IPS-NIHi7 (cell line): ENCODE measurements around the gene MS4A8.
"Not testable (repeated sequence)": the region's sequence is repeated elsewhere in the genome, so short reads cannot be mapped to it uniquely, and the experiment has no call there.

Source experiments
- DNase-seq: peaks from one replicate; pipeline ENCODE4 v3.0.0; 2012; ENCODE audit warnings: mixed read lengths; ENCODE audit errors: extremely low spot score

The MS4A8 gene, protein sequence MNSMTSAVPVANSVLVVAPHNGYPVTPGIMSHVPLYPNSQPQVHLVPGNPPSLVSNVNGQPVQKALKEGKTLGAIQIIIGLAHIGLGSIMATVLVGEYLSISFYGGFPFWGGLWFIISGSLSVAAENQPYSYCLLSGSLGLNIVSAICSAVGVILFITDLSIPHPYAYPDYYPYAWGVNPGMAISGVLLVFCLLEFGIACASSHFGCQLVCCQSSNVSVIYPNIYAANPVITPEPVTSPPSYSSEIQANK

DNA sequence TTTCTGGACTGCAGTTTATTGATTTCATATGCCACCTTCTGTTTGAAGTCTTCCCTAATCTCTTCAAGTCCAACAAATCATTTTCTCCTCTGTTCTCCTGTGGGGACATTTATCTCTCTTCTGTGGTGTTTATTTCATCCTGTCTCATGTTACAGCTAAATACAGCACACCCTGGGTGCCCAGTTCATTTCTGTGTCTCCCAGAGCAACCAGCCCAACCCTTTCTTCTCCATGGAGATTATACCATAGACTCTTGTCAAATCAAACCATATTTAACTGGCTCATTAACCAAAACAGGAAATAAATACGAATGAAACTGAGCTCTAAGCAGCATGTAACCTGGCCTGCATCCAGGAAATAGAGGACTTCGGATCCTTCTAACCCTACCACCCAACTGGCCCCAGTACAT lies at the start of gene MS4A8:
Gene MS4A8, plus strand, starts transcription at position 329 of the 408 bp plus-strand sequence. CDS start 1,249 bp downstream, outside the sequence.
- no peak for DNase-seq

DNA sequence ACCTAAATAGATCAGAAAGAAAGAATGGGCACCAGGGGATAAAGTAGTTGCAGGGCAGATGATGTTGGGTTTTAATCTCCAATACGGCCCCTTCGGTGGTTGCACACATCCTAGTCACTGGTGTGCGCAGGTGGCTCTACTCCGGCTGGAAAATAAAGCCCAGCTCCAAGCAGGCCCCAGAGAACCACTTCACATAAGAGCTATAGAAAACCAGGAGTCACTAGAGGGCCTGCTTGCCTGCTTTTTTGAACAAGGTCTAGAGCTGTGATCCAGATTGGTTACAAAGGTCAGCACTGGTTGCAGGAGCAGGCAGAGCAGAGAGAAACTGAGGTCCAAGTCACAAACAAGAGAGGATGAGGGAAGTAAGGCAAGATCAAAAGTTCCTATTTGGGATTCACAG lies 41.5 kb upstream of the MS4A8 start:
- DNase-seq: peak; percentile 21

DNA sequence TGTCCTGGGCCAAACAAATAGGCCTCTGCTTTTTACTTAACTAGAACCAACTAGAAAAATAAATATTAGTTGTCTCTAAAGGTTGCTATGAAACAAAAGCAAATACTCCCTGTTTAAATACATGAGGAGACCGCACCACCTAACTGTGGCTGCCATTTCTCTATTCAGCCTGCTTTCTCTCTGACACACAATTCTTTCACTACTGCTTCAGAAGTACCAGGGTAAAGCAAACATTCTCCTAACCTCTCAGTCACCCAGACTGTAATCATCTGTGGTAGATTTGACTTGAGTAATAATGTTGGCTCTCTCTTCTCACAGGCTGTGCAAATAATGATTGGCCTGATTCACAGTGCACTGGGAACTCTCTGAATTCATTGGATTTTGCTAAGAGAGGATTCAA lies 41.0 kb upstream of the MS4A8 start:
- no peak for DNase-seq

DNA sequence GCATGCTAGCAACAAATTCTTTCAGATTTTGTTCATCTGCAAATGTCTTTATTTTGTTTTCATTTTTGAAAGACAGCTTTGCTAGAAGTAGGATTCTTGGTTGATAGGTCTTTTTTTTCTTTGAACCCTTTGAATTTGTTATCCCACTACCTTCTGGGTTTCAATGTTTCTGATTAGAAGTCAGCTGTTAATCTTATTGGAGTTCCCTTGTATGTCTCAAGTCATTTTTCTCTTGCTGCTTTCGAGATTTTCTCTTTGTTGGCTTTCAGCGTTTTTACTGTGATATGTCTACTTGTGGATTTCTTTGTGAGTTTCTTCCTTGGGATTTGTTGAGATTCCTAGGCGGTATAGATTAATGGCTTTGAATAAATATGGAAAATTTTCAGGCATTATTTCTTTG lies 27.2 kb upstream of the MS4A8 start:
- DNase-seq: no peak

DNA sequence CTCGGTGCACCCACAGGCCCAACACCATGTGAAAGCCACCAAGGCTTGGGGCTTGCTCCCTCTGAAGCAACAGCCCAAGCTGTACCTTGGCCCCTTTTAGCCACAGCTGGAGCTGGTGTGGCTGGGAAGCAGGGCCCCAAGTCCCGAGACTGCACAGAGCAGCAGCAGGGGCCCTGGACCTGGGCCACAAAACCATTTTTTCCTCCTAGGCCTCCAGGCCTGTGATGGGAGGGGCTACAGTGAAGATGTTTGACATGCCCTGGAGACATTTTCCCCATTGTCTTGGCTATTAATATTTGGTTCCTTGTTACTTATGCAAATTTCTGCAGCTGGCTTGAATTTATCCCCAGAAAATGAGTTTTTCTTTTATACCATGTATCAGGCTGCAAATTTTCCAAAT lies 21.2 kb upstream of the MS4A8 start:
- not testable (repeated sequence) for DNase-seq

DNA sequence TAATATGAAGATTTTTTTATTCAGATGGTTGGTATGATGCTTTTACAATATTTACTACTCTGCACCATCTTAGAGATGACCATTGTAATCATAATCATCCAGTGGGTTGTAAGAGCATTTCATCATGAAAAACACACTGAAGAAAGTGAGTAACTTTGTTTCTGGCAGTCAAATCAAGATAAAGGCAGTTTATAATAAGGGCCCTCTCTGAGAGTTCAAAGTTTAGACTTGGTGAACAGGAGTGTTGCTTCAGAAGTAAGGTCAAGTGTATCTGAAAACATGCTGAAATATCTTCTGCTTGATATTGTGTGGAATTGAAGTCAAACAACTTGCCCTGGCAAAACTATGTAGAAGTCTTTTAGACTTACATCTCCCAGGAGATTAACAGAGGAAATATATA lies 19.5 kb upstream of the MS4A8 start:
- DNase-seq: no peak

DNA sequence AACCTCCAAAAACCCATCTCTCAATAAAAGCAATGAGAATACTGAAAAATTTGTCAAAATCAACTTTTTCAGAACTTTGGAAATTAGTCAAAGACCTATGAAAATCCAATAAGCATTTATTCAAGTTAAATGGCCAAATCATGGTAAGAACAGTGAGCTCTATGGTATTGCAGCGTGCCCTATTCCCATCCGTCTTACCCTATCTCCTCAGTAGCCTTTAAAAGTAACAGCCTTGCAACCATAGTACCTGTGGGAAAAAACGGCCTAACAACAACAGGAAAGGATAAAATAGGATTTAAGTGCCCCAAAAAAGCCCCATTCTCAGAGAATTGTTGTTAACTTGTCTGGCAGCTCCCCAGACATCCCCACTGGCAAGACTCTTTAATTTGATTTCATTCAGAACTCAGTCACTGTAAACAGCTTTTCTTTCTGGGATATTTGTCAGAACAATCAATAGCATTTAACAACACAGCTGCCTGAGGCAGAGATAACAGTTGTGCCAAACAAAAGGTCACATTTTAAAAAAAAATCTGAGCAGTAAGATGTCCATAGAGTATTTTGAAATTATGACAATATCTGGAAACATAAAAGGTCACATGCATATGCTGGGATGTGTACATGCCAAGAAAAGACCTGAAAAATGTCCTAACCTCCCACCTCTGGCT lies 18.8 kb upstream of the MS4A8 start:
- DNase-seq: no peak

DNA sequence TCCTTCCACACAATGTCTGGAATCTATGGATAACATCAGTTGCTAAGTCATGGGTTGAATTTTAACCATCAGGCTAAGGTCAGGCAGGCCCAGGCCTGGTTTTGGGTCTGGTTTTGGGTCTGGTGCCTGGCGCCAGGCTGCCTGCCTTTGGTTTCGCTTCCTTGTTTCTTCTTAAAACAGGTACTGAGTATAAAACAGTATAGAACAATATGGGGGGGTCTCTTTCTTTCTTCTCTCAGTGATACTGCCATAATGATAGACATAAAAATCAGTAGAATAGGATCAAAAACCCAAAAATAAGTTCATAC lies 14.9 kb upstream of the MS4A8 start:
- not testable (repeated sequence) for DNase-seq

DNA sequence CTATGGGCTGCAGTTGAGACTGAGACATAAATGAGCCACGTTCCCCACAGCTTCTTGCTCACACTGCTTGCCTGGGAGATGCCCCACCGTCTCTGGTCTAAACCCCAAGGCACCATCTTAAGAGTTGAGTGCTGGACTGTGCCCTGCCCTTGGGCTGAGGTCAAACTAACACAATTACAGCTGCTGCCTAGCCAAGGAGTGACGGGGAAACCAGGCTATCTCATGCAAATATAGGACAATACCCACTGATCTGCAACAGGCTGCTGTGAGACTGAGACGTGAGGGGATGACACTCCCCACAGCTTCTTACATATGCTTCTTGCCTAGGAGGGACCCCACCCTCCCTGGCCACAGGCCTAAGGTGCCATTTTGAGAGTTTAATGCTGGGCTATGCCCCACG lies 7.8 kb upstream of the MS4A8 start:
- DNase-seq: no peak

DNA sequence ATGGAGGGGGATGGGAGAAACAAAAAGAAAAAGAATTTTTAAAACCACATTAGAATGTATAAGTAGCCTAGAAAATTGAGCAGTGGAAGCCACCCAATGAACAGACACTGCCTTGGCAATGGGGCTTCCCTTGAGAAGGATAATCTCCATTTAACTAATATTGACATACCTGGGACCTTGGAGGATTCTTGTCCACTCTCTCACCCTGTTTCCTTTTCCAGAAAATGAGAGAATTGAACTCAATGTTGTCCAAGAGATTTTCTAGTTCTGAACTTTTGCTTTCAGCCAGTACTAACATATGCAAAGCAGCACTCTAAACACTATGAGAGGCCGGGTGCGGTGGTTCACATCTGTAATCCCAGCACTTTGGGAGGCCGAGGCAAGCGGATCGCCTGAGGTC lies 524 bp downstream of the MS4A8 start:
- DNase-seq: no peak

DNA sequence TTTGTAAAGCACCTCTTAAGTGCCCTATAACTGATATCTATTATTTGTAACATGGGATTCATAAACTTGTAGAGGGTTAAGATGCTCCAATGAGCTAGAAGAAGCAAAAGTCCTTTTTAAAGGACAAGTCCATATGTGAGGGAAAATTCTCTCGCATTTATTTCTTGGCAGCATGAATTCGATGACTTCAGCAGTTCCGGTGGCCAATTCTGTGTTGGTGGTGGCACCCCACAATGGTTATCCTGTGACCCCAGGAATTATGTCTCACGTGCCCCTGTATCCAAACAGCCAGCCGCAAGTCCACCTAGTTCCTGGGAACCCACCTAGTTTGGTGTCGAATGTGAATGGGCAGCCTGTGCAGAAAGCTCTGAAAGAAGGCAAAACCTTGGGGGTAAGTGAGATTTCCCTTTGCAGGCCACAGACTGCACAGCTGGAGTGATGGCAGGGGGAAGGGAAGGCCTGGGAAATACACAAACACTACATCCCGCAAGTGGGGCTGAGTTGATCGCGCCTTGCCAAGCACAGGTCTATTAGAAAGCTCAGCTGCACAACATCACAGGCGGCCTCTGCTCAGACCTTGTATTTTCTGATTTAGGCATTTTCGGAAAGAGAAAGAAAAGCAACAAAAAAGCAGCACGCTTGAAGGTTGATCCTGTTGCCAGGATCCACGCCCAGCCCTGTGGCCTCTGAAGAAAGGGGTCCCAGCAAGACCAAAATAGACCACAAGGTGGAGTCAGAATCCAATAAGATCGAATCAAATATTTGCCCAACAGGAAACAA lies 1.5 kb downstream of the MS4A8 start:
- DNase-seq: peak; percentile 76

DNA sequence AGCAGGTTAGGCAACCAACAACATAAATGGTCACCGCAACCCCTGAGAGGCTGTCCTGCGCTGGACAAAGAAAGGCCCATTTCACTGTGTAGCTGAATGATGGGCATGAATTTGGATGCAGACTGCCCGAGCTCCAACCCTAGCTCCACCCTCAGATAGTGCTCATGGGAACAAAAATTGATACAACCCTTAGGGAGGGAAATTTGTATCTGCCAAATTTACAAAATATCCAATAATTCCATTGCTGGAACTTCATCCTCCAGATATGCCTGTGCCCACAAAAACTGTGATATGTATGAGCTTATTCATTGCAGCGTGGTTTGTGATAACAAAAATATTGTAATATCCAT lies 2.0 kb downstream of the MS4A8 start:
- no peak for DNase-seq

DNA sequence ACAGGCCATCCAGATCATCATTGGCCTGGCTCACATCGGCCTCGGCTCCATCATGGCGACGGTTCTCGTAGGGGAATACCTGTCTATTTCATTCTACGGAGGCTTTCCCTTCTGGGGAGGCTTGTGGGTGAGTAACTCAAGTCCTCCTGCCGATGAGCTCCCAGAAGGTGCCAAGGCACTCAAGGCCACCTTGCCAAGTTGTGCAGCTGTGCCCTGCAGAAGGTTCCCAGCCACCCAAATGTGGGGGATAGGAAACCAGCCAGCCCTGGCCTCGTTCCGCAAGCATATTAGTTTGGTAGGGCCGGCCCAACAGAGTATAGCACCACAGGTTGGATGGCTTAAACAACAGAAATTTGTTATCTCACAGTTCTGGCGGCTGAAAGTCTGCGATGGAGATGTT lies 4.0 kb downstream of the MS4A8 start:
- DNase-seq: no peak

DNA sequence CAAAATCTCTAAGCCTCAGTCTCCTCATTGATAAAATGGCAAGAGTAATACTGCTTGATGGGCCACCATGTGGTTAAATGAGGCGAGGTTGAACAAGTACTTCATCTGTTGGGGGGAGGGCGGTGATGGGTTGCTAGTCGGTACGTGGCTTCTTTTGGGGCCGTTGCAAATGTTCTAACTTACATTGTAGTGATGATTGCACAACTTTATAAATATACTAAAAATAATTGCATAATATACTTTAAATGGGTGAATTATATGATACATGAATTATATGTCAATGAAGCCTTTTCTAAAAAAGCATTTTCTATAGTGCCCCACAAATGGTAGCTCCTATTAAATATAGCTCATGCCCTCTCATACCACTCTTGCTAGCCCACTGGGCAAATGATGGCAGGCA lies 6.5 kb downstream of the MS4A8 start:
- no peak for DNase-seq

DNA sequence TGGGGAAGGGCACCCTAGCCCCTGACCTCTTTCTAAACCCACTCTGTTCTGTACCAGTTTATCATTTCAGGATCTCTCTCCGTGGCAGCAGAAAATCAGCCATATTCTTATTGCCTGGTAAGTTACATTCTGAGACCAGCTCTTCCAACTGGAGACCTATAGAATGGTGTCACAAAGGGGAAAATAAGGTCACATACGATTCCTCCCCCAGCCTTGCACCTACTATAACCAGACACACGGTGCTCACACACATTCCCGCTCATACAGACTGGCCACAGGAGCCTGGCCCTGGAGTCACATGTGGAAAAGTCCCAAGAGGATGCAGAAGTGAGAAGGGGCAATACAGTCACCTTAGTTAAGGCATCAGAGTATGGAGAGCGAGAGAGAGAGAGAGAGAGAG lies 7.5 kb downstream of the MS4A8 start:
- no peak for DNase-seq

DNA sequence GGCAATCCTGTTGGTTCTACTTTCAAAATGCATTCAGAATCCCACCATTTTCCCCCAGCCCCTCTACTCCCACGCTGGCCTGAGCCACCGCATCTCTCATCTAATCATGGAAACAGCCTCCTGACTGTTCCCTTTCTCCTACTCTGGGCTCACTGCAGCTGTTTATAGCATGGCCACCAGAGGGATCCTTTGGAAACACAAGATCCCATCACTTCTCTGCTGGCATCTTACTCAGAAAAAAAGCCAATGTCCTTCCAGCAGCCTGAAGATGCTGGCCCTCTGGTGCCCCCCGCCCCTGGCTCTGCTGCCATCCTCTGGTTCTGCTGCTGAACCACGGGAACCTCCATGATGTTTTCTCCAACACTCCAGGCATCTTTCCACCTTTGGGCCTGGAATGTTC lies 11.1 kb downstream of the MS4A8 start:
- peak; percentile 66 for DNase-seq

DNA sequence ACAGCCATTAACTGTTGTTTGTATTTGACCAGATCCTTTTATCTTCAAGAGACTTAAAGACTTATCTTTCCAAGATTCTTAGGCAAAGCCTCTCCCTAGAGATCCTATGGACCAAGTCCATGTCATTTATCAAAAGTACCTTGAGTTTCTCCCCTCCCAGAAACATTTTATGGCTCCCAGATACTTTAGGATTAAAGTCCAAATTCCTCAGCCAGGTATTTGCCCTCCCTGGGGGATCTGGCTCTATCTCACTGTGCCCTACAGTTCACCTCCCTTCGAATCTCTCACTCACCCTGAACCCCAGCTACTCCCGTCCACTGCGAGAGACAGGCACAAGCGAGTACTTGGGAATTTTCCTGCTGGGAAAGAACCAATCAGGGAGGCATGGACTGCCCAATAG lies 11.9 kb downstream of the MS4A8 start:
- no peak for DNase-seq

DNA sequence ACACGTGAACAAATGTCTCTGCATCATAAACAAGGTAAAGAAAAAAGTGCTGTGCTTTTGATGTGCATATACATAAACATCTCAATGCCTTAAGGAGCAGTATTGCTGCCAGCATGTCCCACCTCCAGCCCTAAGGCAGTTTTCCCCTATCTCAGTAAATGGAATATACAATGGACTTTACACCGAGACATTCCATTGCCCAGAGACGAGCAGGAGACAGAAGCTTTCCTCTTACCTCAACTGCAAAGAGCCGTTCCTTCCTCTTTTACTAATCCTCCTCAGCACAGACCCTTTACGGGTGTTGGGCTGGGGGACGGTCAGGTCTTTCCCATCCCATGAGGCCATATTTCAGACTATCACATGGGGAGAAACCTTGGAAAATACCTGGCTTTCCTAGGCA lies 14.0 kb downstream of the MS4A8 start:
- not testable (repeated sequence) for DNase-seq

DNA sequence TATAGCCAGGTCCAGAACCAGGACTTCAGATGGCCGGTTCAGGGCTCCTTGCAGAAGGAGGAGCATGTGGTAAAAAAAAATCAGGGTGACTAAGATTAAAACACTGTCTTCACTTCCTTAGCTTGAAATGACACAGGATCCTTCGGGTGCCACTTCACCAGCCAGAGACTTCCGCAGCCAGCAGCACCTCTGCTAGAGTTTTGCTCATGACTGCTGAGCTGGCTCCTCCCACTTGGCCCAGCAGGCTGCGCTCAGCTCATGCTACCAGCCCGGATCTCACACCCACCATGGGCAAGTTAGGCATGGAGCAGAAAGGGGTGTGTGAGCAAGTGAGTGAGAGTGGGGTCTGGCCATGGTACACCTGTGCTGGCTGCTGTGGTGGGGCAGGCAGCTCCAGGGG lies 18.5 kb downstream of the MS4A8 start:
- peak; percentile 1 for DNase-seq

DNA sequence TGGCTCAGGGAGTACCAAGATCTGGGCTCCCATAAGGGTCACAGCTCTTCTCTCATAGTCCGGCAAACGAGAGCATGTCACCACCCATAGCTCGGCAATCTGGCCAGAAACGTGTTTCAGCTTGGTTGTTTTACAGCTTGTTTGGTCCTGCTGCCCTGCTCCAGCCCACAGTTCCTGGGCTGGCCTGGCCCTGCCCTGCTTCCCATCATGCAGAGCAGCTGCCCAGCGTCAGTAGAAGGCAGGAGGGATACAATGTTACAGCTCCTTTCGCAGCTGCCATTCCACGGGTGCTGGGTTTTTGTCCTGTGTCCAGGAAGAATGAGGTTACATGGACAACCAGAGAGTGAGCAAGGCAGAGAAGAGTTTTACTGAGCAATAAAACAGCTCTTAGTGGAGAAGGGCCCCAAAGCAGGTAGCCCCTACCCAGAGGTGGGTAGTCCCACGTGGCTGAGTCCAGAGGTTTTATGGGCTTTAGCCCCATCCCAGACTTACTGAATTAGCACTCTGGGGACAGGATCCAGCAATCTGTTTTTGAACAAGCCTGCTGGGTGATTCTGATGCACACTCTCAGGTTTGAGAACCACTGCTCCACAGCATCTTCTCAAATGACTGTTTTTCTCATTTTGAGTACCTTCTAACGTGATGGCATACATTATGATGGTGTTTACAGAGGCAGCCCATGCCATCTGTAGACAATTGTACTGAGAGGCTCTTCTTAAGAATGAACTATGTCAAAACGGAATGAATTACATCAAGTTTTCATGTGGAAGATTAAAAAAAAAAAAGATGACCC lies 19.3 kb downstream of the MS4A8 start:
- DNase-seq: peak; percentile 3

DNA sequence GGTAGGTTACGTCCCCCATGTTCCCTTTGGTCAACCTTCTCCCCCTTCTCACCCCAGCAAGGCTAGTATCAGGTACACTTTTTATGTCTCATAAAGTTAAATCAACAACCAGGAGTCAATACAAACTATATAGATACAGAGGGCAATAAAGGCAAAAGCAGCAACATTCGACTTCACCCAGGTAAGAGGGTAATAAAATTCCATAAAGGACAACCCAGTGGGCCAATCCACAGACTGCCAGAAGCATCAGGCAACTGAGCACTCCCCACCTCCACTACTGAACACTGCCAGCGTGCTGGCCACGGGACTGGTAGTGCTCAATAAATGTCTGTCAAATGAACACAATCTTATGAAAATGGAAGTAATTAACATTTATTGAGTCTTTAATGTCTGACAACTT lies 20.0 kb downstream of the MS4A8 start:
- DNase-seq: no peak

DNA sequence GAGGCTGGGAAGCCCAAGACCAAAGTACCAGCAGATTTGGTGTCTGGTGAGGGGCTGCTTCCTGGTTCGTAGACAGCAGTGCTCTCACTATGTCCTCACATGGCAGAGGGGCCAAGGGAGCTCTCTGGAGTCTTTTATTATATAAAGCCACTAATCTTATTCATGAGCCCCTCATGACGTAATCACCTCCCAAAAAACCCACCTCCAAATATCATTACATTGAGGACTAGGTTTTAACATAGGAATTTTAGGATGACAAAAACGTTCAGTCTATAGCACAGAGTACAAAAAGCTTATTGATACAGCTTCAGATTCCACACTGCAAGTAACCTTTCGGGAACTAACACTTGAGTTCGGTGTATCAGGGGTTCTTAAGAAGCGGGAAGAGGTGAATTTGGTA lies 21.0 kb downstream of the MS4A8 start:
- no peak for DNase-seq
